Right ventricle myocardium inferior (tissue), 1 donor: ENCODE measurements around the gene MRPL33. TPM values are rescaled to one million over a fixed set of nuclear protein-coding genes. Genes with fewer than 3 reads are reported as not detected.

Experiments
- ATAC-seq: fragments of 200-7000 bp; cut with Tn5 transposase; one replicate; pipeline ENCODE4 v1.9.1; 2020; ENCODE audit warnings: mild to moderate bottlenecking, moderate library complexity
- DNase-seq: peaks from one replicate; pipeline ENCODE4 v3.0.0; 2021; ENCODE audit errors: missing footprints
- intact Hi-C: fragments of 100-400 bp; cut with DNase I; formaldehyde crosslinking; loops from one replicate; pipeline ENCODE4 v1.11.0; 2022
- long read RNA-seq: library from polyadenylated mRNA; unstranded; transcript quantifications from one replicate; pipeline ENCODE4 v2.0.0, GENCODE V29; 2021
- total RNA-seq: library from RNA; stranded (reverse); fragmentation: NEBNext Ultra II Directional; extraction: Animal tissue kit (Norgen Biotek cat#: 25700); gene quantifications from one replicate; pipeline ENCODE4 v1.2.1, GENCODE V29; 2021
- donor health status: DM: no; HTN: yes; CAD: no; lungs with severe emphysema.

The MRPL33 gene
- 360 TPM for total RNA-seq
- long read RNA-seq, transcript MRPL33-201 (4 exons, 518 nt) = minor isoform, 56 of 245 reads
- long read RNA-seq, transcript MRPL33-202 (3 exons, 404 nt) = major isoform, 137 of 245 reads
- long read RNA-seq, partial matches to known transcripts = 19 of 245 reads
- long read RNA-seq, other reads (novel, unspliced or antisense) = 30 of 245 reads

DNA sequence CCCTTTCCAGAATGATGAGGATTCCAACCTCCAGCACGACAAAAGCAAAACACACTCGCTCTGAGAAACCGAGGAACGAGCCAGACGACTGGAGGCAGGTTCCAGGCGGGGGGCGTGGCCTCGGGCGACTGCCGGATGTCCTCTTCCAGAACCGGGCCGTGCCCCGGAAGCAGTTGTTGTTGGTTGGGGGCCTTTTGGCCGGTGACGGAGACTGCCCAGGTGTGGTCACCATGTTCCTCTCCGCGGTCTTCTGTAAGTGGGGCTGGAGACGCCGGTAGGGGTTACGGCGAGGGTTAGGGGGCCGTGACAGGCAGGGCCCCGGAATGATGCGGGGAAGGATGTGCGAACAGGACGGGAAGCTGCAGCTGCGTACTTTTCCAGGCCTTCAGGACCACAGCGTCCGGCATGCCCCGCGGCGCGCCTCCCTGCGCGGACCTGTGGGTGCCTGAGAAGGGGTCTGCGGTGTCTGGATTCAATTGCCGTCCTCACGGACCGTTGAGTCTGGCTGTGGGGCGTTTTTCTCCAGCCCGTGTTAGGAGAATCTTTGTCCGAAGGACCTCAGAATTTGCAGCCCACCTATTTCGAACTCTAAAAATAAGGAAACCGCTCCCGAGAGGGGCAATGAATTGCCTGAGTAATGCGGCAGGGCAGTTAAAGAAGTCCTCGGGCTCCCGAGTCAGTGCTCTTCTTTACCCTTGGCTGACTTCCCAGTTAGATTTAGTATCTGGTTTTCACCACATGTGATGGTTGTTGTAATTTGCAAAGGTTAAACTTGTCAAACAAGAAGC, at the start of gene MRPL33:
MRPL33 (plus strand) TSS at position 172 of the 788 bp plus-strand sequence; CDS start at position 231, 59 bp downstream.
- peak; percentile 97 for ATAC-seq
- intact Hi-C loops = loop anchor here (5.0 kb wide), 1 partner anchor 121 kb away; the partner anchor contains the start of genes BABAM2 and RBKS
- DNase-seq = peak; percentile 97

DNA sequence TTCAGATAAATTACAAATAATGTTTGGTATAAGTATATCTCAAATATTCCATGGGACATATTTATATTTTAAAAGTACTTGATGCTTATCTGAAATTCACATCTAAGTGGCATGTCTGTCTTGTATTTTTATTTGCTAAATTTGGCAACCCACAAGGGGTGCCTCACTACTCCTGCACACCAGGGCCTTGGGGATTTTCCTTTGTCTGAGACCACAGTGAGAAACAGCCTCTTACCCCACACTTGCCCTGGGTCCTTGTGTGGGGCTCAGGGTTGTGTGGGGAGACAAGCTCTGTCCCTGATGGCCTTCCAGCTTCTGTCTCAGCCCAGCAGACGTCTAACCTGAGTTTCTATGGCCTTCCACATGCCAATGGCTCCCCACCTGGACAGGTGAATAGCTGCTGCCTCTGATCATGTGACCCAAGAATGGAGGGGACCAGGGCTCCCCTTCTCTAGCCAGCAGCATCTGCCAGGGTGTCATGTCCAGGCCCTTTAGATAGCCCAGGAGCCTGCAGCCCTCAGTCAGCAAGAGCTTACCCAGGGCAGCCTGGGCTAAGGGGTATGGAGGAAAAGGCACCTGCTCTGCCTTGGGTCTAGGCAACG, 49.5 kb upstream of the MRPL33 start:
- ATAC-seq = no peak
- DNase-seq = no peak
- intact Hi-C loops = no loop called here

GRCh38 chr2:27723372-27724144, 48.0 kb upstream of the MRPL33 start:
- DNase-seq (no peak), ATAC-seq (peak; percentile 68)
- intact Hi-C loops = no loop called here

GRCh38 chr2:27724191-27724590, 47.3 kb upstream of the MRPL33 start:
- DNase-seq = no peak
- no peak for ATAC-seq
- intact Hi-C loops = no loop called here

DNA sequence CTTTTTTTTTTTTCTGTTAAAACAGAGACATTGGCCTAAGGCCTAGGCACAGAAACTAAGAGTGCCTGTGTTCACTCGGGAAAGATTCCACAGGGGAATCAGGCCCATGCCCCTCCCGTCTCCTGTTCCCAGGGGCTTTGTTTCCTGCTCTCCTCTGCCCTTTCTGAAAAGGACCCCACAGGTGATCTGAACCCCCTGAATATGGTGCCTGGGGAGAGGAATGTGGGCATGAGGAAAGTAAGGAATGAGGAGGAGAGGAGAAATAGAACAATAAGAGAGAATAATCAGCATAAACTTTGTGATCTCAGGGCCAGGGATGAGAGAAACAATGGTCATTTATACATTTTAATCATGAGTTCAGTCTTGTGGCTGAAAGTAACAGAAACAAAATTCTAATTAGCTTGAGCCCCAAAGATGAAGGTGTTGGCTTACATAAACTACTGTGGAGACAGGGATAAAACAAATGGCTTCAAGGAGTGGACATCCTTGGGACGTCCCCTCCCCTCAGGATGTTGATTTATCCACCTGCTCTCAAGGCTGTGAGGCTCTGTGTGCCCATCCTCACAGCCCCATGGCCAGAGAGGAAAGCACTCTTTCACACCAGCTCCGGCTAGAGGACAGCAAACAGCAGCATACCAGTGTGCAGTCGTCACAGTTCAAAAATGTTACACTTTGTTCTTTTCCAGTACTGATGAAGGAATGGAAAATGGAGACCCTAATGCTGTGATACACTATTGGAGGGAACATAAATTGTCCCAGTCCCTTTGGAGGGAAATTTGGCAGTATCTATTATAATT, 46.4 kb upstream of the MRPL33 start:
- no peak for DNase-seq

GRCh38 chr2:27727257-27727656, 44.3 kb upstream of the MRPL33 start:
- intact Hi-C loops = no loop called here
- ATAC-seq (no peak), DNase-seq (no peak)

More for the DNA sequence above, 46.4 kb upstream of the MRPL33 start:
- no peak for ATAC-seq
- intact Hi-C loops = no loop called here

GRCh38 chr2:27728081-27728858, 43.2 kb upstream of the MRPL33 start:
- ATAC-seq (no peak), DNase-seq (no peak)
- intact Hi-C loops = no loop called here

DNA sequence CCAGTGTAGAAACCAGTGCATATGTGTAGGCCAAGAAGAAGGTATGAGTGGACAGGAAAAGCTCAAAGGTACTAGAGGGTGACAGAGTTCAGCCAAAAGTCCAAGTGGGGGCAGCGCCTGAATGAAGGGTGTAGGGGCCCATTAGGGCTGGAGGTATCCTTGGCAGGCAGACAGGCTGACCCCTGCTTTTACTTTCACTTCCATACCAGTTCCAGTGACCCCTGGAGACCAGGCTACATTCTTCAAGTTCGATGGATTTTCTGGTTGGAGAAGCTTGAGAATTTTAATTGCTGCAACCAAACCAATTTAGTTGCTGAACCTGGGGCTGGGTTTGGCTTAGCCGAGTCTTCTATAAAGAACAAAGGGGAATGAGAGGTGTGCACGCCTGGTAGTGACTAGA, 42.3 kb upstream of the MRPL33 start:
- intact Hi-C loops = no loop called here
- DNase-seq (no peak), ATAC-seq (no peak)

DNA sequence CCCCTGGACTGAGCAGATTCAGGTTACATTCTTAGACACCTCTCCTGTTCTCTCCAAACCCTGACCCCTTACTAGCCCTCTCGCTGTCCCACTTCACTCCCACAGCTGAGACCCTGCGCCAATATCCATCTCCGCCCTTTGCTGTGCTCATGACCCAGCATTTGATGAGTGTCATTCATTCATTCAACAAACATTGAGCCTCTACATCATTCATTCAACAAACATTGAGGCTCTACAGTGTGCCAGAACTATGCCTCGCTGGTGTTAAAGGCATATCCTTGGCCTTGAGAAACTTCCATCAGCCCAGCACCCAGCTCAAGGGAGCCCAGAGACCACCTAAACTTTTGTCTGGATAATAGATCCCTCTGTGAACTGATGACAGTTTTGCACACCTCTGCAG, 41.9 kb upstream of the MRPL33 start:
- no peak for DNase-seq
- ATAC-seq = no peak
- intact Hi-C loops = no loop called here

DNA sequence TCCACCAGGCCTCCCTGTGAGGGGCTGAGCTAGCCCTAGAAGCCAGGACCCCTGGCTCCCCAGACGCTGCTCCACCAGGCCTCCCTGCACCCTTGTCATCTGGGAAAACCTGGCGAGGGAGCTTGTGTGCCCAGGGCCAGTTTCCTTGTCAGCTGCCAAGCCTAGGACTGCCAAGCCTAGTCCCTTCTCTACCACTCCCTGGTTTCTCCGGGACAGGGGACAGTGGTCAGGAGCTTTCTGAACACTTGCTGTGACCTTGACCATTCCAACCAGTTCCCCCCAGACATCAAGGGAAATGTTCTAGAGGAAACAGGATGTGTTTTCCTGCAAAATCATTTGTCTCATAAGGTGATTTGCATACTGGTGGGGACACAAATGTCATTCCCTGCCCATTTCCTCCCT, 41.3 kb upstream of the MRPL33 start:
- DNase-seq (no peak), ATAC-seq (peak; percentile 42)
- intact Hi-C loops = no loop called here

DNA sequence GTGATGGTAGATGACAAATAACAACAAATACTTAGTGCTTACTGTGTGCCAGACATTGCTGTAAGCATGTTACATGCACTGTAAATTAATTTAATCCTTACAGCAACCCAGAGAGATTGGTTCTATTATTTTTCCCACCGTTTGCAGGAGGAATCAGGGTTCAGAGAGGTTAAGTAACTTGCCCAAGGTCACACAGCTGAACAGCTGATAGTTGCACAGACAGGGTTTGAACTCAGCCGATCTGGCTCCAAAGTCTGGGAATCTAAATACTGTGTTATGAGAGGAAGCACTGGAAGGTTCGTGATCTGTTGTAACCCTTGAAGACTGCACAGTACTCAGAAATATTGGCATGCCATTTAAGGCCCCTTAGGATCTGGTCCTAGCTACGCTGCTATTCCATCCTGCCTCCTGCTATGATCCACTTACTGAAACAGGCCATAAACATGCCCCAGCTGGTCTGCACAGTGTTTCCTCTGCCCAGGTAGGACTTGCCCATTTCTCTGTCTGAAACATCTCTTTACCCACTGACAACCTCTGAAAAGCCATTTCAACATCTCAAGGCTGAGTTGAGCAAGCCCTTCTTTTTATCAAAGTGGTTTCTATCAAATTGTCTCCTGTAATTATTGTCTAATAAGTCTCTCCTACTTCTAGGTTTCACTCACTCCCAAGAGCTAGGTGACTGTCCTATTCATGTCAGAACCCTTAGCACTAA, 40.4 kb upstream of the MRPL33 start:
- ATAC-seq = no peak
- intact Hi-C loops = no loop called here

DNA sequence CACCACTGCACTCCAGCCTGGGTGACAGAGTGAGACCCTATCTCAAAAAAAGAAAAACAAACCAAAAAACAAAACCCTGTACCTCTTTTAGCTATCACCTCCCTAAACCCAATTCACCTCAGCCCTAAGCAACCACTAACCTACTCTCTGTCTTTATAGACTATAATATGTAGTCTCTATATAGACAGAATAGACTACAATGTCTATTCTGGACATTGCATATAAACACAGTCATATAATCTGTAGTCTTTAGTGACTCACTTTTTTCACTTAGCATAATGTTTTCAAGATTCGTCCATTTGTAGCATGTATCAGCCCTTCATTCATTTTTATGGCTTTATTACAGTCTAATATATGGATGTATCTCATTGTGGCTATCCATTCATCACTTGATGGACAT, 37.2 kb upstream of the MRPL33 start:
- ATAC-seq = no peak
- DNase-seq = no peak

More for the DNA sequence above, 40.4 kb upstream of the MRPL33 start:
- no peak for DNase-seq

DNA sequence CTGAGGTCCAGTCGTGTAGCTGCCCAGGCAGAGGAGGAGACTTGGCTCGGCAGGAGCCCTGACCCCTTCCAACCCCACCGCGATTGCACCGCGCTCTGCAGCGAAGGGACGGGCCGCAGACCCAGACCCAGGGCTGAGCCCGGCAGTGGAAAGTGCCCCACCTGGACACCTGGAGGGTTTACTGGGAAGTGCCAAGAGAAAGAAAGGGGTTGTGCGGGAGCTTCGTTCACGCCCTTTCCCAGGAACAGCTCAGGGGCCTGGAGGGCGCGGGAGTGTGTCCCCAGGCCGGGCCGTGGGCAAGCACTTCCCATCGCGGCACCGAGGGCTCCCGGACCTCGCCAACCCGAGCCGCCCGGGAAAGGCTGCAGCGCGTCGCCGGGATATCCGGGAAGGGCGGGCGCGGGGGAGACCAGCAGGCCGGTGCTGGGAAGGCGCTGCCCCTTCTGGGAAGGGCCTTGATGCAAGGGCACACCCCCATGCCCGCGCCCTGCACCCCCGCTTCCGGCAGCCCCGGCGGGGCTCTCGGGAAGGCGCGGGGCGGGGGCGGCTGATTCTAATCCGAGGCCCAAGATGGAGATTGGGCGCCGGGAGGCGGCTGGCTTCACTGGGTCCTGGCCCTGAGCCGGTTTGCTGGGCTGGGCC, 36.1 kb upstream of the MRPL33 start:
- peak; percentile 92 for DNase-seq
- intact Hi-C loops = no loop called here
- peak; percentile 93 for ATAC-seq

More for the DNA sequence above, 37.2 kb upstream of the MRPL33 start:
- intact Hi-C loops = no loop called here

- intact Hi-C loops = no loop called here
- ATAC-seq = no peak
- DNase-seq = no peak
Measured at GRCh38 chr2:27736031-27736889, 35.3 kb upstream of the MRPL33 start.

GRCh38 chr2:27736890-27737204, 34.7 kb upstream of the MRPL33 start:
- ATAC-seq (no peak), DNase-seq (no peak)
- intact Hi-C loops = no loop called here
